EL (cell line): ENCODE data around the gene TMED1.
"Not testable (repeated sequence)": the region's sequence is repeated elsewhere in the genome, so short reads cannot be mapped to it uniquely, and the experiment has no call there.

Experiments
- DNase-seq: peaks from one replicate; pipeline ENCODE4 v3.0.0-alpha.2; 2016

TMED1 gene

DNA sequence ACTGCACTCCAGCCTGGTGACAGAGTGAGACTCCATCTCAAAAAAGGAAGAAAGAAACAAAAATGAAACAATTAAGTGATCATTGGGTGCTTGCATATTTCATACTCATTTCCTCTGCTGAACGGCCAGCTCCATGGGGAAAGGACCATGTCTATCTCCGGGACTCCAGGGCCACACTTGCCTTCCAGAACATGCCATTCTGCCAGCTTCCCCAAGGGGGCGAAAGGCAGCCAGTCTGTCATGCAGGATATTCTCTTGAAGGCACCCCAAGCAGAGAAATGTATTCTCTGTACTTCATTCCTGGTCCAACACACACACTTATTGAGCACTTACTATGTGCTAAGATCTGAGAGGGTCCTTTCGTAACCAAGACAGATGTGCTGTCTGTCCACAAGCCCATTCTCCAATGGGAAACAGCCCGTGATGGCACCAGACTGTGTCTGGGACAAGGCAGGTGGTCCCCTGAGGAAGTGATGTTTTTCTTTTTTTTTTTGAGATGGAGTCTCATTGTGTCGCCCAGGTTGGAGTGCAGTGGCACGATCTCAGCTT lies 25.2 kb upstream of the TMED1 start:
- DNase-seq: peak; percentile 58

DNA sequence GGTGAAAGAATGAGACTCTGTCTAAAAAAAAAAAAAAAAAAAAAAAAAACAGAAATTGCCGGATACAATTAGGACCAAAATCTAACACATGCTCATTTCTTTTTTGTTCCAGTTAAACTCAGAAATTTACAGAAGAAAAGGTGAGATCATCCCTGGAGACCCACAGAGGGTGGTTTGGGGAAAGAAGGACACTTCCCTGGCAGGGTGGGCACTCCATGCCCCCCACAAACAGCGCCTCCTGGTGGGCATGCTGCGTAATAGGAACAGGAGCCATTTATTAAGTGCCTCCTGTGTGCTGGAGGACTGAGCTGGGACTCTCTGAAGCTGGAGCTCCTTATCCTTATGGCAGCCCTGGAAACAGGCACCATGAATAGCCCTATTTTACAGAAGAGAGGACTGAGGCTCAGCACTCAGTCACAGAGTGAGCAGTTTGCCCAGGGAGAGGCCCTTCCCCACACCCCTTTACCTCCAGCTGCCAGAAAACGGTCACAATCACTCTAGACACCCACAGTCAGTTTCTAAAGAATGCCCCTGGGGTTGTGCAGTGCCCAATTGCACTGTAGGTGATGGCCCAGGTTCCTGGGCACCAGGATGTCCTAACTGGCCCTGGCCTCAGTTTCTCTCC lies 22.3 kb upstream of the TMED1 start:
- peak; percentile 47 for DNase-seq

DNA sequence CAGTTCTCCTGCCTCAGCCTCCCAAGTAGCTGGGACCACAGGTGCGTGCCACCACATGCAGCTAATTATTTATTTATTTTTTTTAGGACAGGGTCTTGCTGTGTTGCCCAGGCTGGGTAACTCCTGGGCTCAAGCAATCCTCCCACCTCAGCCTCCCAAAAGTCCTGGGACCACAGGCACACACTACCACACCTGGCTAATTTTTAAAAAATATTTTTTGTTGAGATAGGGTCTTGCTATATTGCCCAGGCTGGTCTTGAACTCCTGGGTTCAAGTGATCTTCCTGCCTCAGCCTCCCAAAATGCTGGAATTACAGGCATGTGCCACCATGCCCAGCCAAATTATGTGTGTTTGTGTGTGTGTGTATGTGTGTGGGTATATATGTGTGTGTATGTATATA lies 20.9 kb upstream of the TMED1 start:
- DNase-seq: not testable (repeated sequence)

DNA sequence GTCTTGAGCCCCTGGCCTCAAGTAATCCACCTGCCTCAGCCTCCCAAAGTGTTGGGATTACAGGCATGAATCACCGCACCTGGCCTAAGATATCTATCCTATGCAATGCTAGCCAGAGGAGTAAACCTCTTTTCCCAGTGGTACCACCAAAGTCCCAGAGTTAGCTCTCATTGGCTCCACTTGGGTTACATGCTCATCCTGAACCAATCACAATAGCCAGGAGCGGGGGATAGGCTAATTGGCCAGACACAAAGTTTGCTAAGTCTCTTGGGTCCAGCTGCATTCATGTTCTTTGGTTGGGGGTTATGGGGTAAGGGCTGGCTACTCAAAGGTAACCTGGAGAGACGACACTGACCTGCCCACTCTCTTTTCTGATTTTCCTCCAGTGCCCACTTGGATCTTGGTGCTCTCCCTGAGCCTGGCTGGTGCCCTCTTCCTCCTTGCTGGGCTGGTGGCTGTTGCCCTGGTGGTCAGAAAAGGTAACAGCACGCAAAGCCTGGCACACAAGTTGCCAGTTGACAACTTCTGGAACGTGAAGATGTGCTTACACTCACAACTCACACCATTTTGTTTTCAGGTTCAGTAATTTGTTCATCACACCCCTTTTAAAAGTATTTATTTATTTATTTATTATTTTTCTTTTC lies 20.0 kb upstream of the TMED1 start:
- peak; percentile 28 for DNase-seq

DNA sequence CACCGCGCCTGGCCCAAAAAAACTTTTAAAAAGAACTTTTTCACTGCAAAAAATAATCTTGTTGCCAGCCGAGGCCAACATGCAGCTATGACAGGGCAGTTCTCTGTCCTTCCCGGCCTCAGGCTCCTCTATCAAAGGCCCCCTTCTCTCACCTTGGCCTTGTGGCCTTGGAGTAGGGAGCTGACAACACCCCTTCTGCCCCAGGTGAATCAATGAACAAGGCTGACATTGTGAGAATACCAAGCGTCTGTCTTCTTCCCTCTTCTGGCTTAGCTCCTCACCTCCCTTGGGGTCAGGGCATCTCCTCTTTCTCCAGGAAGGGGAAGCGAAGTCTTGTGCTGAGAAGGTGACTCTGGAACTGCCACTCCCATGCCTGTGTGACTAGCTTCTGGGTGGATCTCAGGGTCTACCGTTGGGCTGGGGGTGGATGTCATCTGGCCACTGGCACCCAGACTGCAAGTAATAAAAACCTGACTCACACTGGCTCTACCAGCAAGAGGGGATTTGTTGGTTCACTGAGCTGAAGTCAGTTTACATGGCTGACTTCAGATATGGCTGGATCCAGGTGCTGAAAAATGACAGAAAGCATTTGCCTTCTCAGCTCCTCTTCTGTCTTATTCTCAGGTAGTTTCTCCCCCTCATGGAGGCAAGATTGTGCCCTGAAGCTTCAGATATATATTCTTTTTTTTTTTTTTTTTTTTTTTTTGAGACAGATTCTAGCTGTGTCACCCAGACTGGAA lies 18.5 kb upstream of the TMED1 start:
- no peak for DNase-seq

DNA sequence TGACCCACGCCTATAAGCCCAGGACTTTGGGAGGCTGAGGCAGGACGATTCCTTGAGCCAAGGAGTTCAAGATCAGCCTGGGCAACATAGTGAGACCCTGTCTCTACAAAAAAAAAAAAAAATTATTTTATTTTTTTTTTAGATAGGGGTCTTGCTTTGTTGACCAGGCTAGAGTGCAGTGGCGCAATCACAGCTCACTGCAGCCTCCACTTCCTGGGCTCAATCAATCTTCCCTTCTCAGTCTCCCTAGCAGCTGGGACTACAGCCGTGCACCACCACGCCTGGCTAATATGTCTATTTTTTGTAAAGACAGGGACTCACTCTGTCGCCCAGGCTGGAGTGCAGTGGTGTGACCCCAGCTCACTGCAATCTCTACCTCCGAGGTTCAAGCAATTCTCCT lies 16.9 kb upstream of the TMED1 start:
- no peak for DNase-seq

DNA sequence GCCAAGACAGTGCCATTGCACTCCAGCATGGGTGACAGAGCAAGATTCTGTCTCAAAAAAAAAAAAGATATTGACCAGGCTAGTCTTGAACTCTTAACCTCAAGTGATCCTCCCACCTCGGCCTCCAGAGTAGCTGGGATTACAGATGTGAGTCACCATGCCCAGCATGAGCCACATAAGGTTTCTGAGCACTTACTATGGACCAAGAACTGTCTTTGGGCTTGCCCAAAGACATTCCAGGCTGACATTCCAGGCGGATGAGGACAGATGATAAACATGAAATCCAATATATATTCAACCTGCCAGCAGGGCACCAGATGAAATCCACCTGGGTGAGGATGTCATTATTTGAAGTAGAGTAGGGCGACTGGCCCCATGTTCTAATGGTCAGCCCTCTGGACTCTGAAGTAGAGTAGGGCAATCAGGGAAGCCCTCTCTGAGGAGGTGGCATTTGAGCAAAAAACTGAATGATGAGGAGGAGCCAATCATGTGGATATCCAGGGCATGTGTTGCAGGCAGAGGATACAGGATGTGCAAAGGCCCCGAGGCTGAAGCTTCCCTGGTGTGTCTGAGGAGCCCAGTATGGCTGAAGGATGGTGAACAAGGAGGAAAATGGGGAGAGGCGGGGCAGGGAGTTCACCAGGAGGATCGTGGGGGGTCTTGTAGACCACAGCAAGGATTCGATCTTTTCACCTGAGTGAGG lies 16.2 kb upstream of the TMED1 start:
- peak; percentile 87 for DNase-seq

DNA sequence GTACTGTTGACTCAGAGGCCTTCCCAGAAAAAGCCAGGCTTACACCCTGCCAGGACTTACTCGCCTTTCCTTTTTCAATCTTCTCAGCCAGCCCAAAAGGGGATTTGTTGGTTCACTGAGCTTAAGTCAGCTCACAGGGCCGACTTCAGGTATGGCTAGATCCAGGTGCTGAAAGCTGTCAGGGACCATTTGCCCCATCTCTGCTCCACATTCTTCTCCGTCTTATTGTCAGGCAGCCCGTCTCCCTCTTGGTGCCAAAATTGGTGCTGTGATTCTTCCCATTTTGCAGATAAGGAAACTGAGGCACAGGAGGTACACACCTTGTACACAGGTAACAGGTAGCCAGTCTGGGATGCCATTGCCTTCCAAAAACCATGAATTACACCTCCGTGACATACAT lies 14.6 kb upstream of the TMED1 start:
- no peak for DNase-seq

DNA sequence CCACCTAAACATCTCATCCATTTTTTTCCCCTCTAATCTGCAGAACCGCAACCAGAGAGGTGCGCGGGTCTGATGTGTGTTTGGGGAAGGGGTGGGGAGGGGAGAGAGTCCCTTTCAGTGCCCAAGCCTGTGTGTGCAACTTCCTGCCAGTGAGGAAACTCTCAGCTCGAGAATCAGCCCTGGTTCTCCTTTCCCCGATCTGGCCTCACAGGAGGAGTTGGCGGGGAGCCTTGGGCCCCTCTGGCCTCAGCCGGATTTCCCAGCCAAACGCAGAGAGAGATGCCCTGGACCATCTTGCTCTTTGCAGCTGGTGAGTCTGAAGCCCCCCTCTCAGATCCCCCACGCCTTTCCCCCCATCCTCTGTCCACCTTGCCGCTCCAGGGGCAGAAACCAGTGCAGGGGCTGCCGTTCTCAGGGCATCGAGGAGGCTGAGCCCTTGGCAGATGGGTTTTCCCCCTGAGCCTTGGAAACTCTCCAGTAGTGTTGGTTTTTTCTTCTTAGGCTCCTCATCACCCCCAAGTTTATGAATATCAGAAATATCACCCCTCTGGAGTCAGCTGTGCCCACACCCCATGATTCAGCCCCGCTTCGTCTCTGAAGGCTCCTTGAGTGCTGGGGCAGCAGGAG lies 12.3 kb upstream of the TMED1 start, which contains the start of gene C19orf38:
Gene C19orf38, plus strand, starts transcription at position 186 of the 627 bp plus-strand sequence. Its CDS starts 94 bp downstream, at position 280.
- DNase-seq: no peak

DNA sequence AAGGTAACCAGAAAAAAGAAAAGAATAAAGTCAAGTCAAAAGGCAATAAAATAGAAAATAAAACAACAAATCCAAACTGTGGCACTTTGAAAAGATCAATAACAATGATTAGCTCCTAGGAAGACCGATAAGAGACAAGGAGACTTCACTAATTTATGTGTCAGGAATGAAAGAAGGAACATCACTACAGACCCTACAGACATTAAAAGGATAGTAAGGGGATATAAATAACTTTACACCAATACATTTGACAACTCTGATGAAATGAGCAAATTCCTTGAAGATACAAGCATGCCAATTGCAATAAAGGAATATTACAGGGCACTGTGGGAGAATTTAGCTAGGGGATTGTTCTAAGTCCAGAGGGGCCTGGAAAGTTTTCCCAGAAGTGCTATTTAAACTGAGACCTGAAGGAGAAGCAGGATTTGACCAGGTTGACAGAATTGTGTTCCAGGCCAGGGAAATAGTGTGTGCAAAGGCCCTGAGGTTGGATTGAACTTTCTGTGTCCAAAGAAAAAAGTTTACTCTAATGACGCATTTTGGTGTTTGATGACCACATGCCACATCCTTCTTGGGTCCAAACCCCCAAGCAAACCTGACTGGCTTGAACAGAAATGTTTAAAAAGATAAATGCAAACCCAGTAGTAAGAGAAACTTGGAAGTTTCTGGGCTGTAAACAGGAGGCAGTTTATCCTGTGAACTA lies 10.6 kb upstream of the TMED1 start:
- no peak for DNase-seq

DNA sequence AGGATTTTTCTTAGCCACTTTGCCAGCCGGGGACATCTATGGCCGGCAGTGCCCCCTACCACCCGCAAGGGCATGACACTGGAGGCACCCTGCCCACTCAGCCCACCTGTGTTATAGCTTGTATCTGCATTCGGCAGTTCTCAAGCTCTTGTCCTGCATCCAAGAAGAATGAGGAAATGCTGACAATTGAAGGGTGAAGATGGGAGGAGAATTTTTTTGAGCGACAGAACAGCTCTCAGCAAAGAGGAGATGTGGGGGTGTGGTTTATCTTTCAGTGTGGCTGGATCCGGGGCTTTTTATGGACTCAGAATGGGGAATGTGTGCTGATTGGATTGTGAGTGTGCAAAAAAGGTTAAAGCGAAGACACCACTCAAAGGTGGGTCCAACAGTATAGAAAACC lies 6.8 kb upstream of the TMED1 start:
- DNase-seq: no peak

DNA sequence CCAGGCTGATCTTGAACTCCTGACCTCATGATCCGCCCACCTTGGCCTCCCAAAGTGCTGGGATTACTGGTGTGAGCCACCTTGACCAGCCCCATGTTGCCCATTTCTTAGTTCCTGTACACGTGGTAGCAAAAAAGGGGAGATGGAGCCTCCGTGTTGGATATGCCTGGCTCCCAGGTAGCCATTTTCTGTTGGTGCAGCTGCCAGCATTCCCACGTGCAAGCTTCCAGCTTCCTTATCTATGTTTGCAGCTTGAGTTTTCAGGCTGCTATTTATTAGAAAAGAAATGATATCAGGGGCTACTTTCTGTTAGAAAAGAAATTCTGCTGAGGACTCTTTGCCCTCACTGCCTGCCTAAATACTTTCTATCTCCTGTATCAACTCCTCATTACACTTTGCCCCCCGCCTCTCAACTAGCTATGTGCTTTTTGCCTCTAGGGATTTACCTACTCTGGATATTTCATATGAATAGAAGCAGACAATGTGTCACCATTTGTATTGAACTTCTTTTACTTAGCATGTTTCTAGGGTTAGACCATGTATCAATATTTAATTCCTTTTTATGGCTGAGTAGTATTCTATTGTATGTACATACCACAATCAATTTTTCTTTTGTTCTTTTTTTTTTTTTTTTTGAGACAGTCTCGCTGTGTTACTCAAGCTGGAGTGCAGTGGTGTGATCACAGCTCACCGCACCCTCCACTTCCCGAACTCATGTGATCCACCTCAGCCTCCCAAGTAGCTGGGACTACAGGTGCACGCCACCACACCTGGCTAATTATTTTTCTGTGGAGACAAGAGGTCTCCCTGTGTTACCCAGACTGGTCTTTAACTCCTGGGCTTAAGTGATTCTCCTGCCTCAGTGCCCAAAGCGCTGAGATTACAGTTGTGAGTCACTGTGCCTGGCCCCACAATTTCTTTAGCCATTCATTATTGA lies 3.4 kb upstream of the TMED1 start:
- DNase-seq: no peak

DNA sequence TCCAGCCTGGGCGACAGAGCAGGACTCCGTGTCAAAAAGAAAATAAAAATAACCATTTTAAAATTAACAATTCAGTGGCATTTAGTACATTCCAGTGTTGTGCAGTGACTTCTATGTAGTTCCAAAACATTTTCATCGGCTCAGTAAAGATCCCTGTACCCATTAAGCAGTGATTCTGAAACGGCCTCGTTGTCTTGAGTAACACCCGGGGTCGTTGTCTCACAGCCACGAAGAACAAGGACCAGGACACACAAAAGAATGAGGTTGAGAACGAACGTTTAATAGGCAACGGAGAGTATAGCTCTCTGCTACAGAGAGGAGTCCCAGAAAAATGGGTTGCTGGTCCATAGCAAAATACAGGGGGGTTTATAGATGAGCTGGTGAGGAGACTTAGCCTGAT lies 2.4 kb upstream of the TMED1 start:
- no peak for DNase-seq

DNA sequence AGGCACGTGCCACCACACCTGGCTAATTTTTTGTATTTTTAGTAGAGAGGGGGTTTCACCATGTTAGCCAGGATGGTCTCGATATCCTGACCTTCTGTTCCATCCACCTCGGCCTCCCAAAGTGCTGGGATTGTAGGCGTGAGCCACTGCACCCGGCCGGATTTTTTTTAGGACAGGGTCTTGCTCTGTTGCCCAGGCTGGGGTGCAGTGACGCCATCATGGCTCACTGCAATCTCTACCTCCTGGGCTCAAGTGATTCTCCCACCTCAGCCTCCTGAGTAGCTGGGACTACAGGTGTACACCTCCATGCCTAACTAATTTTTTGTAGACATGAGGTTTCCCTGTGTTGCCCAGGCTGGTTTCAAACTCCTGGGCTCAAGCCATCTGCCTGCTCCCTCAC lies 1.6 kb upstream of the TMED1 start:
- not testable (repeated sequence) for DNase-seq

DNA sequence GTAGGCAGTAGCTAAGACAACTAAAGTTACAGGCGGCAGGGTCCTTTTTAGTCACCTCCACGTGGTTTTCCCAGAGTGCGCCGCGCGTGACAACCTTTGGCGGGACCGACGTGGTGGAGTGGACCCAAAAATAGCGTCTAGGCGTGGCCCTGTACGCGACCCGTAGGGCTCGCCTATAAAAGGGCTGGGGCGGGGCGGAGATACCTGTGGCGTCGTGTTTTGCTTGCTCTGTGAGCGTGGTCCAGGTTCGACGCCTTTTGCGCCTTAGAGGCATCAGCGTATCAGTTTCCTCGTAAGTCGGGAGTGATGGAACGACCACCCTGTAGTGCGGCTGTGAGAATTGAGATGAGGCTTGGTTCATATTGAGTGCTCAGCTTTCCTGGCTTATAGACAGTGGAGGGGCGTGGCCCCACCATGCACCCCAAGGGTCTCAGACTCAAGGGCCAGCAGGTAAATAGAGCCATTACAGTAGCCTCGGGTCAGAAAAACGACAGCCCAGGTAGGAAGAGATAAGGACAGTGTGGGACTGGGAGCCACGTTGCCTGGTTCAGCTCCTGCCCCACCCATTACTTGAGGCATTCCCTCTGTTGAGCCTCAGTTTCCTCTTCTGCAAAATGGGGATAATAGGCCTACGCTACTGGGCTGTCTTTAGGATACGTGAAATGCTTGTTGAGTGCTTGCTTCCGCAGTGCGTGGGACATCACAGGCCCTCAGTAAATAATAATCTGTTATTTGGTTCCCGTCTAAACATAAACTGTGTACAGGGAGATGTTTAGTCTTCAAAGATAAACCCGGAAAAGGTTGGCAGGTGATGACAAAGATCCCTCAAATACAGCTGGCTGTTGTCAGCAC lies 693 bp upstream of the TMED1 start:
- DNase-seq: no peak

DNA sequence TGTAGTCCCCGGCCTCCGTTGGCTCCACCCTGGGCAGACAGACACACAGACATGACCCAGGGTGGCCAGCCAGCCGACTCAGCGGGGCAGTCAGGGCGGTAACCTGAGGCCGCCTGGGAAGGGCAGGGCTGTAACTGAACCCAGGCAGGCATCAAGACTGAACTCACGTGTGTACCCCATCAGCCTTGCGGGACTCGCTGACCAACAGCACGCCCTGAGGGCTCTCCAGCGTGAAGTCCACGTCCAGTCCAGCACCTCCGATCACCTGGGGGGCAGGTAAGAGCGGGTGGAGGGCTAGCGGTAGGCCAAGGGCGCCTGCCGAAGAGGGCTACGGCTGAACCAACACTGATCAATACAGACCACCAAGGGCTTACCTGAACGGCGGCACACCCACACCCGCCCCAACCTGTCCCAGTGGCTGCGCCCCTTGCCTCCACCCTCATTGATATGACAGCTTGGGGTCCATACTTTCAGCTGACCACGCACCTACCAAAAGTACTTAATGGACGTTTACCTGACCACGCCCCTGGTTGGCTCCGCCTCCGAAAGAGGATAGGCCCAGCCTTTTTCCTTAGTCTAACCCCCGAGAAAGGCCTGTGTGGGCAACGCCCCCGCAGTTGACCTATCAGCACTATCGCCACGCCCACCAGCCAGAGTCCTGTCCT lies 791 bp downstream of the TMED1 start:
- no peak for DNase-seq

DNA sequence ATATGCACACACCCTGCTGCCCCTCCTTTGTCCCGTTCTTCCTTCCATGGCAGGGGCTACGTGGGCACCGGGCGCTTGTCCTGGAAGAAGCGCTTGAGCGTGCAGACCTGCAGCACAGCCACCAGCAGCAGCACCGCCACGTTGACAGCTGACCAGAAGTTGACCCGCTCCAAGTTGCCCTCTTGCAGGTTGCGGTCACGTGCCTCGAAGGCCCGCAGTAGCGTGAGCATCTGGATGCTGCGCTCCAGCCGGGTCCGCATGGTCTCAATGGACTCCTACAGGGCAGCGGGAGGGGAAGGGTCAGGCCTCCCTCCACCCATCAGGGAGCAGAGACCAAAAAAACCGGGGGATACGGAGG lies 3.1 kb downstream of the TMED1 start:
- DNase-seq: no peak

DNA sequence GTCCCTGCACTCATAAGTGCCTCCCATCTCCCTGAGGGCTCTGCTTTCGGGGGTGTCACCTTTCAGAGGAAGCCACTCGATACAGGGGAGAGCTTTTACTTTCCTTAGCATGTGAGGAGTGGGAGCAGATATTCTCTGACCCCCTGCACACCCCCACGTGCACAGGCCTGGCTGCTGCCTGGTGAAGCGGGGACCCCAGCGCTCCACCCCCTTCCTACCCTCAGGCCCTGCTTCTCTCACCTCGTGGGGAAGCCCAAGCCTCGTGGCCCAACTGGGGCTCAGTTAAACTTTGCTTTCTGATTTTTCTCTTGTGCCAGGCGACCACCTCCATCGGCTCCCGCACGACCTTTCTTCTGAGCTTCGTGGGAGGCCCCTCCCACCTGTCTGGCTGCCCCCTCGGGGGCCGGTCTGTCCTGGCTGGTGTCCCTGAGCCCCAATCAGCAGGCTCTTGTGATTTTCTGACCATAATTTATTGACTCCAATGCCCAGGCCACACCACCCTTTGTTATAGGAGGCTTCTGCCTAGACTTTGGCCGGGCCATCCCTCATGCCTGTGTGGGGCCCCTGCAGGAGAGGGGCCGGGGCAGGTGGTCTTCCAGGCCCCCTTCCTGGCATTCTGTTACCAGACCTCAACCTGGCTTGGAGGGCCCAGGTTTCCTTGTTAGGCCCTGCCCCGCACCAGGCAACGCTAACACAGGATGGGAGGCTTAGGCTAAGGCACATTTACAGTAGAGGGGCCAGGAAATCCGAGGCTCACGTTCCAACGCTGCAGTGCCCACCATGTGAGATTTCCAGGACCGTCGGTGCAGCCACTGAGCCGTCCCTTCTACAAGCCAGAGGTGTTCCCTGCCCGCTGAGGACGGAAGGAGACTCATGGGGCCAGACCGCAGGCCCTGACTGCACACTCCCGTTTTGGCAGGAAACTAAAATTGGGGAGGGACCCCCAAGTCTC lies 3.7 kb downstream of the TMED1 start:
- DNase-seq: no peak
